SU-DHL-6 (cell line): ENCODE results near the gene ZFP36L1.

Experiments
- H2AFZ ChIP-seq: fragments of 200-600 bp; sonication (generic); 2 replicates; pipeline ENCODE4 v1.6.1; 2014; ENCODE audit warnings: low read depth, mild to moderate bottlenecking, moderate library complexity, mixed read lengths, antibody characterized with exemption, low read length; ENCODE audit not compliant: severe bottlenecking
- H3F3A ChIP-seq: fragments of 200-600 bp; shearing (Covaris generic); 2 replicates; pipeline ENCODE4 v1.6.0; 2016; ENCODE audit warnings: antibody characterized with exemption, mild to moderate bottlenecking; ENCODE audit not compliant: insufficient read depth
- H3K27ac ChIP-seq: fragments of 200-600 bp; sonication (generic); 2 replicates; pipeline ENCODE4 v1.5.1; 2016; ENCODE audit warnings: low read depth, mild to moderate bottlenecking, low read length, moderate library complexity, mixed read lengths
- H3K27me3 ChIP-seq: fragments of 200-600 bp; sonication (generic), shearing (Covaris generic); 2 replicates; pipeline ENCODE4 v1.6.0; 2014; ENCODE audit warnings: mild to moderate bottlenecking, low read length
- H3K36me3 ChIP-seq: fragments of 200-600 bp; sonication (generic); 2 replicates; pipeline ENCODE4 v1.6.1; 2014; ENCODE audit warnings: mild to moderate bottlenecking, low read length, mixed read lengths
- H3K4me2 ChIP-seq: fragments of 300-600, 200-600 bp; shearing (Covaris generic), sonication (generic); 2 replicates; pipeline ENCODE4 v1.6.0; 2014; ENCODE audit warnings: low read length, low read depth, mild to moderate bottlenecking; ENCODE audit not compliant: poor library complexity, severe bottlenecking
- H3K4me3 ChIP-seq: fragments of 200-600 bp; sonication (generic); 2 replicates; pipeline ENCODE4 v1.5.1; 2014; ENCODE audit warnings: antibody characterized with exemption, low read length, mild to moderate bottlenecking, mixed read lengths; ENCODE audit not compliant: insufficient read depth, poor library complexity, severe bottlenecking
- H3K79me2 ChIP-seq: fragments of 200-600 bp; sonication (generic); 2 replicates; pipeline ENCODE4 v1.6.1; 2014; ENCODE audit warnings: mild to moderate bottlenecking, low read length, moderate library complexity; ENCODE audit not compliant: insufficient read depth
- H3K9ac ChIP-seq: fragments of 200-600 bp; sonication (generic); 2 replicates; pipeline ENCODE4 v1.7.0; 2014; ENCODE audit warnings: mild to moderate bottlenecking, low read length
- H3K9me2 ChIP-seq: fragments of 200-600 bp; sonication (generic); replicated peaks from 2 replicates; pipeline ENCODE4 v1.6.1; 2014; ENCODE audit warnings: low read length; ENCODE audit not compliant: insufficient read depth
- H3K9me3 ChIP-seq: fragments of 200-600 bp; sonication (generic); 2 replicates; pipeline ENCODE4 v1.6.1; 2014; ENCODE audit warnings: low read length, mixed read lengths; ENCODE audit not compliant: insufficient read depth
- H4K20me1 ChIP-seq: fragments of 200-600 bp; sonication (generic); 2 replicates; pipeline ENCODE4 v1.6.1; 2014; ENCODE audit warnings: low read depth, mild to moderate bottlenecking, antibody characterized with exemption, low read length, moderate library complexity, mixed read lengths
- EZH2phosphoT487 ChIP-seq: fragments of 200-600 bp; sonication (generic), shearing (Covaris generic); conservative IDR thresholded peaks from 2 replicates; pipeline ENCODE4 v1.6.1; 2018; ENCODE audit warnings: mild to moderate bottlenecking, antibody characterized with exemption, low read length, moderate library complexity, mixed read lengths
- TF ChIP-seq, protein P1 (sequence below): fragments of 200-600 bp; sonication (generic); IDR thresholded peaks from one replicate; pipeline ENCODE4 v1.5.1; 2017; ENCODE audit warnings: antibody characterized with exemption, mild to moderate bottlenecking, low read length, moderate library complexity; ENCODE audit not compliant: insufficient read depth, poor library complexity, severe bottlenecking

ZFP36L1 gene

DNA sequence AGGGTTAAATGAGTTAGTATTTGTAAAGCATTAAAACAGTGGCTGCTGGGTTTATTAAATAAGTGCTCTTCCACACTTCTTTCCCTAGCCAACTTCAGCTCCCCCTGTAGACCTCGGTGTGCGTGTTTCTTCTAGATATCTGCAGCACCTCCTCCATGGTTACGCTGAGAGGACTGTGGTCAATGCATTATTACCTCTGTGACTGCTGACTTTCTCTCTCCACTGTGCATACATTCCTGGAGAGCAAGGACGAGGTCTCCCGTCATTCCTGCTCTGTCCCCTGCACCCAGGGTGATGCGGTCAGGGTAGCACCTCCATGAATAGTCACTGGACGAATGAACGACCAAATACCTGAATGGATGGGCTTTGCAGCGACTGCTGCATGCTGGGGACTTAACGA, 44.6 kb downstream of the ZFP36L1 start:
- H3K9me2 ChIP-seq = no peaks in the 10 kb centered on the region
- TF ChIP-seq EZH2phosphoT487 = no peak
- TF ChIP-seq, protein P1, sequence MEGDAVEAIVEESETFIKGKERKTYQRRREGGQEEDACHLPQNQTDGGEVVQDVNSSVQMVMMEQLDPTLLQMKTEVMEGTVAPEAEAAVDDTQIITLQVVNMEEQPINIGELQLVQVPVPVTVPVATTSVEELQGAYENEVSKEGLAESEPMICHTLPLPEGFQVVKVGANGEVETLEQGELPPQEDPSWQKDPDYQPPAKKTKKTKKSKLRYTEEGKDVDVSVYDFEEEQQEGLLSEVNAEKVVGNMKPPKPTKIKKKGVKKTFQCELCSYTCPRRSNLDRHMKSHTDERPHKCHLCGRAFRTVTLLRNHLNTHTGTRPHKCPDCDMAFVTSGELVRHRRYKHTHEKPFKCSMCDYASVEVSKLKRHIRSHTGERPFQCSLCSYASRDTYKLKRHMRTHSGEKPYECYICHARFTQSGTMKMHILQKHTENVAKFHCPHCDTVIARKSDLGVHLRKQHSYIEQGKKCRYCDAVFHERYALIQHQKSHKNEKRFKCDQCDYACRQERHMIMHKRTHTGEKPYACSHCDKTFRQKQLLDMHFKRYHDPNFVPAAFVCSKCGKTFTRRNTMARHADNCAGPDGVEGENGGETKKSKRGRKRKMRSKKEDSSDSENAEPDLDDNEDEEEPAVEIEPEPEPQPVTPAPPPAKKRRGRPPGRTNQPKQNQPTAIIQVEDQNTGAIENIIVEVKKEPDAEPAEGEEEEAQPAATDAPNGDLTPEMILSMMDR = no peak
- no peaks in the 10 kb centered on the region for H3K9me3 ChIP-seq
- no peaks in the 10 kb centered on the region for H3F3A ChIP-seq
- H3K9ac ChIP-seq = no peak overlapping the region
- H2AFZ ChIP-seq = no peak overlapping the region
- no peaks in the 10 kb centered on the region for H4K20me1 ChIP-seq
- H3K4me2 ChIP-seq = no peak overlapping the region
- H3K4me3 ChIP-seq = no peak overlapping the region
- no peaks in the 10 kb centered on the region for H3K27me3 ChIP-seq
- H3K36me3 ChIP-seq = no peaks in the 10 kb centered on the region
- H3K79me2 ChIP-seq = no peaks in the 10 kb centered on the region
- no peak overlapping the region for H3K27ac ChIP-seq

DNA sequence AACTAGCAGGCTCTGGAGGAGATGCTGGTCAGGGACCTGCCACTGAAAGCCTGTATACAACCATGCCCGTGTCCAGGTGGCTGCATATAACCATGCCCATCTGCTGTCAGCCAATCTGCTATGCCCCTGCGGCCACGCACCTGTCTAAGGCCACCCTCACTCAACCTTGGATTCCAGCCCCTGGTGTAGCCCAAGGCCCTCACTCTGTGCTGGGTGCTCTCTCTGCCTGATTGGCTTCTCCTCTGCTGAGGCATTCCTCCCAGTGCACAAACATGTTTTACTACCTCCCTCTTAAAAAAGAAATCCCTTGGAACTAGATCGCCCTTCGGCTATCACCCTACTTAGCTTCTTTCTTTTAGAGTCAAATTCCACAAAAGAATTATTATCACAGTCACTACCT, 45.5 kb downstream of the ZFP36L1 start:
- no peaks in the 10 kb centered on the region for H3K36me3 ChIP-seq
- H3K4me2 ChIP-seq = no peak overlapping the region
- no peaks in the 10 kb centered on the region for H3K79me2 ChIP-seq
- H3K27me3 ChIP-seq = no peaks in the 10 kb centered on the region
- H3K9me2 ChIP-seq = no peaks in the 10 kb centered on the region
- no peak overlapping the region for H3K9ac ChIP-seq
- no peak overlapping the region for H3K4me3 ChIP-seq
- TF ChIP-seq EZH2phosphoT487 = no peak
- TF ChIP-seq, protein P1 = no peak
- no peaks in the 10 kb centered on the region for H3K9me3 ChIP-seq
- peaks cover 3% of the 10 kb centered on the region; the same call in 1 of the 2 replicates for H3F3A ChIP-seq
- H3K27ac ChIP-seq = no peak overlapping the region
- H4K20me1 ChIP-seq = no peaks in the 10 kb centered on the region
- H2AFZ ChIP-seq = no peak overlapping the region

DNA sequence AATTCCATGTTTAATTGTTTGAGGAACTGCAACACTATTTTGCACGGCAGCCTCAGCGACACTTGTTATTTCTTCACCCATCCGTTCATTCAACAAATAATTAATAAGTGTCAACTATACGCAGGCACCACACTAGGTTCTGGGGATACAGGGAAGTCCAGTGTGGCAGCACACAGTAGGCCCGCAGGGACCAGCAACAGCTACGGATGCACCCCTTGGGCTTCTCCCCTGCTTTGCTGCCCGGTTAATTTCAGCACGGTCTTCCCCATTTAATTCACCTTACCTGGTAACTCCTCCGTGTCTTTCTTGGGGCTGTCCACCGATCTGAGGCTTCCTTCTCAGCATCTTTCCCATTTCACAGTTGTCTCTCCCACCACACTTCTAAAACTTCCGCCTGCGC, 48.3 kb downstream of the ZFP36L1 start:
- no peak overlapping the region for H3K27ac ChIP-seq
- no peak overlapping the region for H3K4me2 ChIP-seq
- peaks cover 10% of the 10 kb centered on the region; the same call in 1 of the 2 replicates for H3F3A ChIP-seq
- no peaks in the 10 kb centered on the region for H3K79me2 ChIP-seq
- no peak overlapping the region for H2AFZ ChIP-seq
- H3K9ac ChIP-seq = no peak overlapping the region
- H3K9me2 ChIP-seq = no peaks in the 10 kb centered on the region
- no peaks in the 10 kb centered on the region for H4K20me1 ChIP-seq
- H3K27me3 ChIP-seq = no peaks in the 10 kb centered on the region
- H3K36me3 ChIP-seq = no peaks in the 10 kb centered on the region
- no peaks in the 10 kb centered on the region for H3K9me3 ChIP-seq
- H3K4me3 ChIP-seq = no peak overlapping the region
- no peak for TF ChIP-seq EZH2phosphoT487

DNA sequence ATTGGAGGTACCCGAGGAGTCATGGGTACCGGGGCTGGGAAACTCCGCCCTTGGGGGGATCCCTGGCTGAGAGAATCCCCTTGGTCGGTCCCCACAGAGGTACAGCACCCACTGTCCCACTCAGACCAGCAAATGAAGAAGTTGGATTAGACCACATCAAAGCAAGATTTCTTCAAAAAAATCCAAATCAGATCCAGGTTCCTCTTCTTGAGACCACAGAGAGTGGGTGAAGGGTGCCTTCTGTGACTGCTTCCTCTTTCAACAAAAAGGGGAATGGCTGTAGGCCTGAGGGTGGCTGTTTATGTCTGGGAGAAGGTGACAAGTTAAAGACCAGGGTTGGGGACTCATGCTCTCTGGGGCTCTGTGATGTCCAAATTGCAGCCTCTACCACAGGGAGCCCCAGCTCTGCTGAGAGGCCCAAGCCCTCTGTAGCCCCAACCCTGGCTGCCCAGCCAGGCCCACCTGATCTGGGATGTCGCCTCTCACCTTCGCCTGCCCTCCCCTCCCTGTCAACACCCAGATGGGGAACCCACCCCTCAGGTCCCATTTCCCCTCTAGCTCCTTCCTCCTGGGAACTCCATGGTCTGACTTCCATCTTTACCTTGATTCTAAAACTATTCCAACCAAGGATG, 50.9 kb downstream of the ZFP36L1 start:
- Histone ChIP-seq H3K27ac (no peak overlapping the region), H3K36me3 (no peaks in the 10 kb centered on the region), H3K79me2 (no peaks in the 10 kb centered on the region), H3K9me3 (no peaks in the 10 kb centered on the region), H3K4me2 (peak overlapping the region; percentile 18), H3K27me3 (no peaks in the 10 kb centered on the region), H3K4me3 (no peak overlapping the region), H4K20me1 (no peaks in the 10 kb centered on the region), H2AFZ (no peak overlapping the region), H3F3A (peaks cover 10% of the 10 kb centered on the region; the same call in 1 of the 2 replicates), H3K9me2 (no peaks in the 10 kb centered on the region), H3K9ac (no peak overlapping the region)
- TF ChIP-seq, protein P1 = no peak
- TF ChIP-seq EZH2phosphoT487 = no peak
